GM04503 (cell line): ENCODE data around the gene MYZAP.

ENCODE experiments used
- DNase-seq: peaks from one replicate; pipeline ENCODE4 v3.0.0-alpha.2; 2012; ENCODE audit warnings: low read depth

The MYZAP gene, protein sequence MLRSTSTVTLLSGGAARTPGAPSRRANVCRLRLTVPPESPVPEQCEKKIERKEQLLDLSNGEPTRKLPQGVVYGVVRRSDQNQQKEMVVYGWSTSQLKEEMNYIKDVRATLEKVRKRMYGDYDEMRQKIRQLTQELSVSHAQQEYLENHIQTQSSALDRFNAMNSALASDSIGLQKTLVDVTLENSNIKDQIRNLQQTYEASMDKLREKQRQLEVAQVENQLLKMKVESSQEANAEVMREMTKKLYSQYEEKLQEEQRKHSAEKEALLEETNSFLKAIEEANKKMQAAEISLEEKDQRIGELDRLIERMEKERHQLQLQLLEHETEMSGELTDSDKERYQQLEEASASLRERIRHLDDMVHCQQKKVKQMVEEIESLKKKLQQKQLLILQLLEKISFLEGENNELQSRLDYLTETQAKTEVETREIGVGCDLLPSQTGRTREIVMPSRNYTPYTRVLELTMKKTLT

DNA sequence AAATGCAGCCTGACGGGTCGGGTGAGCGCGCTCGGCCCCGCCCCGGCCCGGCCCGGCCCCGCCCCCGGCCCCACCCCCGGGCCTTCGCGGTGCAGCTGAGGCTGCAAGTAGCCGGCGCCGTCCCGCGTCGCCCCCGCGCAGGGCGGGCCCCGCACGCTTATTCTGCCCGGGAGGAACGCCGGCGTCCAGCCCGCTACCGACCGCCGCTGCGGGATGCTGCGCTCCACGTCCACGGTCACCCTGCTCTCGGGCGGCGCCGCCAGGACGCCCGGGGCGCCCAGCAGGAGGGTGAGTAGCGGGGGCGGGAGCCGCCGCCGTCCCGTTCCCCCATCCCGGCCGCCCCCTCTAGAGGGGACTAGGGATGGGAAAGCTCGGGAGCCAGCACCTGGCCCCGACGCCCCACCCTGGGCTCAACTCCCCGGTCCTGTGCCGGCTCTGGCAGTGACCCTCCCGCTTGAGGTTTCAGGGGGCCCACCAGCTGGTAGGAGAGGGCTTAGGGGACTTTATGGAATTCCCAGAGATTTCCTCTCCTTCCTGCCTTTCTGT is at the start of gene MYZAP:
MYZAP (plus strand) TSS at position 83 of the 546 bp plus-strand sequence; CDS start at position 214, 131 bp downstream.
- no peak for DNase-seq

DNA sequence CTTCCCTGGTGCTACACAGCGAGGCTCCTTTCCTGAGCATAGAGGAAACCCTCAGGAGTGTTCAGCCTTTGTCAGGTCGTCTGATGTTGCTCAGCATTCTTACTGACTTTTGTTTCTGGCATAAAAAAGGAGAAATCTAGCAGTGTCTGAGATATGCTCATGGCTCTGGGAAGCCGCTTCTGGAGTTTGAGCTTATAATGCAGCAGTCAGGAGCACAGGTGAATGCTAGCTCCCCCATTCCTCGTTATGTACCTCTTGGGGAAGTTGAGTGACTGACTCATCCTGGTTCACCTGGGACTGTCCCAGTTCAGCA is 49.2 kb upstream of the MYZAP start:
- no peak for DNase-seq

DNA sequence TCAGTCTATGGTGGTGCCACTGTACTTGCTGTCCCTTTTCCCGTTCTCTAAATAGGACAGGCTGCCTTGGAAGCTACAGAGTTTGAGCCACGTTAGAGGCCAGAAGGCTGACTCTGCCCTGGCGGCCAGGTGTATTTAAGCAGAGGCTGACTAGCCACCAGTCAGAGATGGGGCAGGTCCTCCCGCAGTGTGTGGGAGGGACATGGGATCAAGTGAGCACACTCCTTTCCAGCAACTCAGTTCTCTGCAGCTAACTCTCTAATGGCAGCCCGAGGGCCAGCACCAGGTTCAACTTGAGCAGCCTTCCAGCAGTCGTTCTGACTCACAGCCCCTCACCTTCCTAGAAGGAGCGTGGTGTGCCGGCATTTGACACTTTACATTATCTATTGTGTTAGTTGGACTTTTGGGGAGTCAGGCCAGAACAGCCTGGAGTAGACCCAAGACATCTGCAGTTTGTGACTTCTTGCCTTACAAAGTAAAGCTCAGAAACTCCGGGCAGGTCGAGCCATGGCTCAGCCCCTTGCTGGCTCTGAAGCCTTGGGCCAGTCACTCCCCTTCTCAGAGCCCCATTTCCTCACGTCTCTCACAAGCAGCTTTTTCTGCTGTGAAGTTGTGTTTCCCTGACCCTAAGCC is 46.7 kb upstream of the MYZAP start:
- DNase-seq = no peak

DNA sequence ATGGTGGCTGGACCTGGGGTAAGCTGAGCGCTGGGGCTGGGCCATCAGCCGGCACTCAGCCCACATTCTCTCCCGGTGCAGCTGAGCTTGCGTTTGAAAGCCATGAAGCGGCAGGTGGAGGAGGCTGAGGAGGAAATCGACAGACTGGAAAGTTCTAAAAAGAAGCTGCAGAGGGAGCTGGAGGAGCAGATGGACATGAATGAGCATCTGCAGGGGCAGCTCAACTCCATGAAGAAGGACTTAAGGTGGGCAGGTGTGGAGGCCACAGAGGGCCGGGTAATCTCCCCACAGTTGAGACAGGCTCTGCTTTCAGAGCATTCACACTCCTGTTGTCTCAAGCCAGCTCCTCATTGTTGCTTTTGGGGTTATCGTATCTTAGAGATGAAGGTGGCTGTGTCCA is 45.7 kb upstream of the MYZAP start:
- DNase-seq = no peak

DNA sequence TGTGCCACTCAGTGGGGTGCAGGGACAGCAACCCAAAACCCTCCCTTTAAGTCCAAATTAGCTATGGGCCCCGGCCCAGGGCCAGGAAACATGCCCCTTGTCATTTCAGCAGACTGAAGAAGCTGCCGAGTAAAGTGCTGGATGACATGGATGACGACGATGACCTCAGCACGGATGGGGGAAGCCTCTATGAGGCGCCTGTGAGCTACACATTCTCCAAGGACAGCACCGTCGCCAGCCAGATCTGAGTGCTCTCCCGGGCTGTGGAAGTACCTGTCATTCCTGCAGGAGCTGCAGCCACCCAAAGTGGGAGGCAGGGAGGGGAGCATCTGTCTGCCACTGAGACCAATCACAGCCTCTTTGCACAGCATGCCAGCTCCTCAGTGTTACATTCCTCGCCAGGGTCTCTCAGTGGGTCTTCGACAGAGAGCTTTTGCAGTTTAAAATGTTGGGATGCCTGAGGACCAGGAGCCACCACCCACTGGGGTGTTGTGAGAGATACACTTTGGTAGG is 44.4 kb upstream of the MYZAP start:
- DNase-seq = no peak

DNA sequence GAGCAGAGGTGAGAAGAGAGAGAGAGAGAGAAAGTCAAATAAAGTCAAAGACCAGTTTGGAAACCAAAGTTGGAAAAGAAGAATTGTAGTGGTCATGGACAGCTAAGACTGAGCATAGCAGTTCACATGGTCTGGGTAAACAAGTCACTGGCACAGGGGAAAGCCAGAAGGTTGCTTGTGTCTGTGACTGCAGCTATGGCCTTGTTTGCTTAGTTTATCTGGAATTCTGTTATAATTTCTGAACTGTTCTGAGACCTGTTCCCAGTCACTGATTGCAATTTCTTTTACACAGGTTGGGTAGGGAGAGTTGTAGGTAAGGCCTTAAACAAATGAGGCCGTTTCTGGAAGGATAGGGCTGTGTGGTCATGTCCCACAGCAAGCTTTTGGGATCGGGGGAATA is 43.4 kb upstream of the MYZAP start:
- DNase-seq = no peak

DNA sequence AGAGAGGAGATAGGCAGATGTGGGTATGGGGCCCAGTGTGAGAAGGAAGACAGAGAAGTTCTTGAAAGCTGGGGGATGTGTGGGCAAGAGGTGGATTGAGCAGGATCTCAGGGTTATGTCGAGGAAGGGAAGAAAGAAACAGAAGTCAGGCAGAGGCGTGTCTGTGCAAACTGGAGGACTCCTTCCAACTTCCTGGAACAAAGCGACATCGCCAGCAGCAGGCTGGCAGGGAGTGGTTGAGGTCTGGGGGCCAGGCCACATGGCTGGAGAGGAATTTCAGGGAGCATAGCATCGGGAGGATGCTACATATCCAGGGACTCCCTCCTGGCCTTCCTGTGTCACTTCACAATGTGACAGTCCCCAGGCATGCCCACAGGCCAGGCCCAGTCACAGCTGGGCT is 42.9 kb upstream of the MYZAP start:
- no peak for DNase-seq

DNA sequence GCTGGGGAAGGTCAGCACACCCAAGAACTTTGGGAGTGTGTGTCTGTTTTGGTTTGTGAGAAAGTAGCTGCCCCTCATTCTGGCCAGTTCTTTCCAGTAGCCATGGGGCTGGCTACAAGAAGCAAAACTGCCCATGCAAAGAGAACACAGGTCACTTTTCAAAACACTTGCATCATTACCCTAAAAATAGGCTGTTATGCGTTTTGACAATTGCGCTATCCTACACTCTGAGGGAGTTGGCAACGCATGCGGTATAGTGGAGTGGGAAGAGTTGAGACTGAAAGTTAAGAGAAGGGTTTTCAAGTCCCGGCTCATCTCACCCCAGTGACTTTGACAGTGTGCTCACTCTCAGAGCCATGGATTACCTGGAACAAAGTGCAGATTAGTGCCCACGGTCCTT is 41.8 kb upstream of the MYZAP start:
- DNase-seq = no peak

DNA sequence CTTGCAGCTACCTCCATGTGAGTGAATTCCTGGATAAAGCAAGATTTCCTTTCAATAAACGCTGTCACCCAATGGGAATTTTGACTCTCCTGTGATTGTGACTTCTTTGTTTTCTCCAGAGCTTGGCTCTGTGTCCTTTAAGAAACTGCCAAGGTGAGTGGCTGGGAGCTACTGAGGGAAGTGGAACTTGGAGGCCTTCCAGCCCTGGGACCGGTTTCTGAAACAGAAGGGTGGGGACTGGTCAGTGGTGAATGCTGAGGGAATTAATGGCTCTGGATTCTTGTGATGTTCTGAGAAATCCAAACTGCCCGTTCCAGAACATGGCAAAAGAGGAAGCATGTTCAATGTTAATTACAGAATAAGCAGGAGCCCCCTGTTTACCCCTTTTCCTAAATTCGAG is 41.1 kb upstream of the MYZAP start:
- no peak for DNase-seq

DNA sequence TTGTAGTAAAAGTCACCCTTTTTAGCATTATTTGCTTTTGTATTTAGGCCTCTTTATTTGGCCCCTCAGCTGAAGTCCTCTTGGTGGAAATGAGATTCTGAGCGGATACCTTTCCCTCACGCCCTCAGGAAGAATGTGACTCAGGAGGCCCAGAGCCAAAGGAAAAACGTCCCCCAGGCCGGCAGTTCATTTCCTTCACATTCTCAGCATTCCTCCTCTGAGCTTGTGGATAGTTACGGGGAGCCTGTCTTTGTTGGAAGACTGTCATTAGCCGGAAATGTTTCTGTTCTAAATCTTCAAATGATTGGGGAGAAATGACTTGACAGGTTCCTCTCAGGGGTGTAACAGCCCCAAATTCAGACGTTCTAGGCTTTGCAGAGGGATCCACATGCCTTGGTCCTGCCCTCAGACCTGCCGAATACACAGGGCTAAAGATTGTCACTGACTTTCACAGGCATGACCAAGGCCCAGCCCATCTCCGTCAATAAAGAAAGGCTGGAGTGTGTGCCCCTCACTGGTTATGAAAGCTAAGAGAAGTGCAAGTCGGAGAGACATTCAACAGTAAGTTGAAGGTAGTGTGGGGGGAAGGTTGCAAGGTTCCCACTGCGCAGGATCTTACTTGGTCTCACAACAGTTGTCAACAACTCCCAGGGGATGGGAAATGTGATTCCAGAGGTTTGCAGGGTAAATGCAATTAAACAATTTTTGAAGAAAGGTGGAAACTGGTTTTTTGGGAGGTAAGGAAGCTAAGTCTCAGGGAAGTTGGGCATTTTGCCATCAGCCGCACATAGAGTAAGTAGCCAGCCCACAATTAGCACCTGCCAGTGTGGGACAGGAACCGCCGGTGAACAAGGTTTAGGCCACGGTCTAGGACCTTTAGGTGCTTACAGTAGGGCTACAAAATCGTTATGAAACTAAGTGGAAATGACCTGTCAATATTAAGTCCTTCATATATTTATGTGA is 39.7 kb upstream of the MYZAP start:
- DNase-seq = peak; percentile 45

DNA sequence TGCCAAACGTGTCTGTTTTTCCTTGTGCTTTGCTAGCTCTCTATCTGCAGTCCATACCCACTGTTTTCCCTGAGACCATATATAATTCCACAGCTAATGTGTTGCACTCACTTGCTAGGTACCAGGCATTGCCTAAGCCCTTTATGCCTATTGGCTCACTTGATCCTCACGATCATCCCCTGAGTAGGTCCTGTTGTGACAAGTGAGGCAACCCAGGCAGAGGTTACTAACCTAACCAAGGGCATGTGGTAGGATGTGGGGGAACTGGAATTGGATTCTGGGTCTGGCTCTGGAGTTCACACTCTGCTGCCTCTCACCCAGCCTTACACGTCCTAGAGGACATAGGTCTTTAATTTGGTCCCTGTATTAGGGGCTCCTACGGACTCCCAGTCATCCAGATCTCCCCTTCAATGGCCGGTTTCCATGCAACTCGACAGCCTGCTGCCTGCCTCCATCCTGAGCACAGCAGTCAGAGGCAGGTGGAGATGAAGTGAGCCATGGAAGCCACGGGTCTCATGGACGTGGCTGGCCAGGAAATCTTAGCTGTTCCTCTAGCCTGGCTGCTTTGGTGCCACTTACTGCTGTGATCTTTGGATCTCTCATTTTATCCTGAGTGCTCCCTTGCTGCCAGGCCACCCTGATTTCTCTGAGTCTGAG is 38.9 kb upstream of the MYZAP start:
- DNase-seq = no peak

DNA sequence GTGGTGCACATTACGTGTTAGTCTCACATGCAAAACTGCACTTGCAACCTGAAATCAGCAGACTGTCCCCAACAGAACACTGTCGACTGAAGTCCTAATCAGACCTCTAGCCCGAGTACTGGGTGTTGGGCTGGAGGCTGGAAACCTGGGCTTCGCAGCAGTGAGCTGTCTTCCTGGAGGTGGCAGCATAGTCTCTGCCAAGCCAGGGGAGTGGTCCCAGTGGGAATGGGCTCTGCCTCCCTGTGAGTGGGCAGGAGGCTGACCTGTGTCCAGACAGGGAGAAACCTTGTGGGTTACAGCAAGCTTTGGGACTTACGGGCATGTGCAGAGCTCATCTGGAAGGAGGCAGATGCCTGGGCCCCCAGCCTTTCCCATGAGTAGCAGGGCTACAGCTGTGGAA is 38.2 kb upstream of the MYZAP start:
- DNase-seq = no peak

DNA sequence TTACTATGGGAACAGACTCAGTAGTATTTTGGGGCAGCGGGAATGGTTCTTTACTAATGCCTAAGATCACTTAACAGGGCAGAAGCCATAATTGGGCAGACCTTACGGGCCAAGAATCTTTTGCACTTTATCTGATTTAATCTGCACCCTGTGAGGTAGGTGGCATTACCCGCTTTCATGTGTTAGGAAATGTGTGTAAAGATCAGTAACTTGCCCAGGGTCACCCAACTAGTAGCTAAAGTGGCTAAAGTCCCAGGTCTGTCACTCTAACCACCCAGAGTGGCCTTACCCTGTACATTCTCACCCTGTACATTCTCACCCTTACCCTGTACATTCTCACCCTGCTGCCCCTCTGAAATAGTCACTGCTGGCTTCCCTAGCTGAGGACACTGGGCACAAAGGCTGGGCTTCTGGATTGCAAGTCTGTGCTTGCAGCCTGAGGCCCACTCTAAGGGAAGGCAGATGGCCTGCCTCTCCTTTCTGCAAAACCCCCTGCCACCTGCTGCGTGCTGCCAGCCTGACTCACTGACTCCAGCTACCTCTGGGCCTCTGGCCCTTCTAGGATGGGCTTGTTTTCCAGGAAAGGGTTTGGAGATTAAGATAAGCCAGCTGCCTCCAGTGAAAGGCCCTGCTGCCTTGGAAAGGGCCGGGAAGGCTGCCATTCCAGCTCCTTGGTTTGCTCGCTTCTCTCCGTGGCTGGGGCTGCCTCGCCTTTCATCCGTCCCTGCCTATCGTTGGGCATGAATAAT is 37.5 kb upstream of the MYZAP start:
- DNase-seq = no peak

DNA sequence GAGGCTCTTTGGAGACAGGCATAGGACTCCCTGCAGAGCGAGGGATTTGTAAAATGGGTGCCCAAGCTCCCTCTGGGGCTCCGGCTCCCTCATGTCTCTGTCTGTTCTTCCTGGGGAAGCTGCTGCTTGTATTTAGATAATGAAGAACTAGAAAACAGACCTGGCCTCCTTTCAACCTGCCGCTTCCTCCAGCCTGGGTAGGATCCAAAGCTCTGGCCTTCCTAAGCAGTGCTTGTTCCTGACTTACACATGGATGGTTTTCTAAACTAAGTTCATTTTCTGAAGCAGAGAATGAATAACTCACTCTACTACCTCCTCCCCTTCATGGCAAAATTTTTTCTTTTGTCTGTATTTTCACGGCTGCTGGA is 36.9 kb upstream of the MYZAP start:
- DNase-seq = no peak

DNA sequence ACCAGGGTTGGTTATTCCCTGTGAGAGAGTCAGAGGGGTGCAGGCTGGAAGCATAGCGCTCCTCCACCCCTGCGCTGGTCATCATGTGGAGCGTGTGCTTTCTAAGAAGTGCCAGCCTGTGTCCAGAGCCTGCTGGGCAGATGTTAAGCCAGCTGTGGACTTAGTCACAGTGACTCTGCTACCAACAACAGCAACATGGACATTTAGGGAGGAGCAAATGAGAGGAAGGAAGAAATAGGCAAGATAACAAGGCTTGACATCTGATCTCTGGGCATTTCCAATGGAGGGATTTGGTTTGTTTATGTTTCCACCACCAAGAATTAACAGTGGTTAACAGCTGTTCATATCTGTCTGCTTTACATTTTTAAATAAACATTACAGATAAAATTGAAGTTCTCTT is 36.4 kb upstream of the MYZAP start:
- no peak for DNase-seq

DNA sequence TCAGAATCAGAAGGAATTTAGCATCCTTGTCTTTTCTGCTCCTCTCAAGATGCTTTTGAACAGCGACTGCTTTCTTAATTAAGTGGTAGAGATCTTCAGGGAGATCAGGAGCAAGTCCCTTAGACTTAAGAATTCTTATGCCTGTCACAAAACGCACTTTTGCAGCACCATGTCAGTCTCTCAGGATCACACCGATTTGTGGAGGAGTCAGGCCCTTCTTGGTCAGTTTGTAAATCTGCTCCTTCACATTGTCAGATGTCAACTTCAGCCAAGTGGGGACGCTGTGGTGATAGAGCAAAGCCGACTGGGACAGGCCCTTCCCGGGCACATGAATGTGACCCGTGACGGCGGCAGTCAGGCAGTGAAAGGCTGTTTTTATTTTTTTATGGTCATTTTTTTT is 35.7 kb upstream of the MYZAP start:
- no peak for DNase-seq

DNA sequence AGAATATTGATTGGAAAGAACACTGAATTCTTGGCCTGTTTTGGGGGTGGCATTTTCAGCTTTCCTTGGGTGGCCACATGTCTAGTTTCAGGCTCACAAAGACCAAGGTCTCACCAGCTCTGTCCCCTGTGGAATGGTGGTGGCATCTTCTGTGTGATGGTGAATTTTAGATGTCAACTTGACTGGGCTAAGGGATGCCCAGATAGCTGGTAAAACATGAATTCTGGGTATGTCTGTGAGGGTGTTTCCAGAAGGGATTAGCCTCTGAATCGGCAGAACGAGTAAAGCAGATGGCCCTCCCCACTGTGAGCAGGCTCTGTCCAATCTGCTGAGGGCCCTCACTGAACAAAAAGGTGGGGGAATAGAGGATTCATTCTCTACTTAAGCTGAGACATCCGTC is 34.4 kb upstream of the MYZAP start:
- no peak for DNase-seq

DNA sequence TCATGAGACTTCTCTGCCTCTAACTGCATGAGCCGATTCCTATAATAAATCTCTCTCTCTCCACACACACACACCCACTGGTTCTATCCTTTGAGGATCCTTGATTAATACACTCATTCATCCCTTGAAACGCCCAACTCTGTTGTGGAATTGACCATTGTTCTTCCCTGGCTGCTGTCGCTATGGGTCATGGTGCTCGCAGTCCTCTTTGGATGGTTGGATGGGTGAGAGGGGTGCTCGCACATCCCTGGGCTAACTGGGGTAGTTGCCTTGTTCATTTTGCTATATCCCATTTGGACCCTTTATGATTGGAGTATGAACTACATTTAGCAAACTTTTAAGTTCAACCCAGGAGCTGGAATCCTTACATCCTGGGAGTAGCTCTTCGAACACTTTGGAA is 33.9 kb upstream of the MYZAP start:
- no peak for DNase-seq

DNA sequence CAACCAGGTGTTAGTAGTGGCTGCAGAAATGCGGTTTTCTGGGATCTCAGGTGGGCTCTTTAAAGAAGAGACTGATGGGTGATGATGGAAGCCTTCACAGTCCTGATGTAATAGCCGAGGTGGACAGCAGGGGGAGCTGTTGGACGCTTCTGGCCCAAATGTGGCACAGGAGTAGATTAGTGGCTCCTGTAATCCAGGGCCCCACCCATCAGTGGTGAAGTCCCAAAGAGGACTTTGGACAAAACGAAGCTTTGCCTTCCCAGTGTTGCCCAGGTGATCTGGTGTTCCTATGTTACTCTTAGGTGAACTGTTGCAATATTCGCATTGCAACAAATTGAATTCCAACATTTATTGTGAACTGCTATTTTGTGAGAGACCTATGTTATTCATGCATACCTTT is 31.8 kb upstream of the MYZAP start:
- DNase-seq = no peak

DNA sequence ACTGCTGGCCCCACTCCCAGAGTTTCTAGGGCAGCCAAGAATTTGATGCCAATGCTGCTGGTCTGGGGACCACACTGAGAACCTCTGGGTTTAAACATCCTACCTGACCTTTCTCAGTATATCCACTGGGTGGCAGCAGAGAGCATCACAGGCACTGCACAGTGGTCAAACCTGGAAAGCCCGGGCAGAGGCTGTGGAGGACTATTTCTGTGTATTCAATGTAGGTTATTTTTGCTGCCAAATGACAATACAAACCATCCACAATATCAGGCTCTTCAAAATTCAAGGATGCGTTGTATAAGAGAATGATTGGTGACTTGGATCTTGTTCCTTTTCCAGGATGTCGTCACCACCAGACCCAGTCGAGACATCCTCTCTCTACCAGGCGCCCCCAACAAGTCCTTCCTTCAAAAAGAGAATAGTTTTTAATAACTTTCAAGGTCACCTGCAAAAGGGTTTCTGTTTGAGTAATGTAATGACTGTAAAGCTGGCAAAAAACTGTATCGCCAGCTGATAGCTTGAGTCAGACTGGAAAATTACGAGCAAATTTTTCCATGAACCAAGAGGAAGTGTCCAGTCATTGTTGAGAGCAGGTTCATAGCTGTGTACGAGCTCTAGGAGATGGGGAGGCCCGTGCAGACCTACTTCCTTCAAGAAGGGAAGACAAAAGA is 30.5 kb upstream of the MYZAP start:
- peak; percentile 34 for DNase-seq
